RWPE1 (cell line): Measurements from ENCODE around the gene B4GALT1.
"Not testable (repeated sequence)": the region's sequence is repeated elsewhere in the genome, so short reads cannot be mapped to it uniquely, and the experiment has no call there.

Experiments used
- CTCF ChIA-PET: fragments of 350-600 bp; sonication (Branson Sonifier 250); formaldehyde crosslinking; extraction: SDS; loops from one replicate; lab custom pipeline; 2021; lab: Yijun Ruan, JAX
- POLR2A ChIA-PET: fragments of 400-600 bp; formaldehyde crosslinking; extraction: SDS; loops from one replicate; lab custom pipeline; 2020; ENCODE audit warnings: antibody characterized with exemption; ENCODE audit not compliant: low non-redundant PET; lab: Yijun Ruan, JAX
- DNase-seq: peaks from one replicate; pipeline ENCODE4 v3.0.0; 2012; ENCODE audit warnings: low spot score
- H3K27ac ChIP-seq: fragments of 450-650 bp; 2 replicates; pipeline ENCODE4 v1.5.1; 2017
- TF ChIP-seq, protein P1 (sequence below): fragments of 450-650 bp; conservative IDR thresholded peaks from 2 replicates; pipeline ENCODE4 v1.5.1; 2017; ENCODE audit warnings: low read depth, mild to moderate bottlenecking

Gene B4GALT1

DNA sequence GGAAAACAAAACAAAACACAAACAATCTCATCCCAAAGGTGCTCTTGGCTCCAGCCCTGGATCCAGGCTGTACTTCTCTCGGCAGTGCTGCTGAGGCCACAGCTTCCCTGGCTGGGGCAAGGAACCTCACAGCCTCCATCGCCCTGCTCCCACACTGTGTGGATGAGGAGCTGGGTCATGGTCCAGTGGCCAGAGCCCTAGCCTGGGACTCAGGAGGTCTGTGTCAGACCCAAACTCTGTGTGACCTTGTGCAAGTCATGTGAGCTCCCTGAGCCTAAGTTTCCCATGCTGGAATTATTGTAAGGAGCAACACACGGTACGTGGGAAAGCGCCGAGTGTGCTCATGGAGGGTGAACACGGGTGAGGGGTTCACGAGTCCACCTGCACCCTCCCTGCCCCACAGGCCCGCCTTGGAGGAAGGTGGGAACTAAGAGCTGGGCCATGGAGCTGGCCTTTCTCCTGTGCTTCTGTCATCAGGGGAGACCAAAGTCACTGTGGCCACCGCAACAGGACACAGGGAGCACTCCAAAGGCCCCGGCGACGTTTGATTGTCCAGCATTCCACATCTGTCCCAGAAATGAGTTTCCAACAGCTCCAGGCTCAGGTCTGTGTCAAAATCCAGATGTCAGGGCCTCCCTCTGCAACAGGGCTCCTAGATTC, 64.5 kb downstream of the B4GALT1 start:
- TF ChIP-seq, protein P1, sequence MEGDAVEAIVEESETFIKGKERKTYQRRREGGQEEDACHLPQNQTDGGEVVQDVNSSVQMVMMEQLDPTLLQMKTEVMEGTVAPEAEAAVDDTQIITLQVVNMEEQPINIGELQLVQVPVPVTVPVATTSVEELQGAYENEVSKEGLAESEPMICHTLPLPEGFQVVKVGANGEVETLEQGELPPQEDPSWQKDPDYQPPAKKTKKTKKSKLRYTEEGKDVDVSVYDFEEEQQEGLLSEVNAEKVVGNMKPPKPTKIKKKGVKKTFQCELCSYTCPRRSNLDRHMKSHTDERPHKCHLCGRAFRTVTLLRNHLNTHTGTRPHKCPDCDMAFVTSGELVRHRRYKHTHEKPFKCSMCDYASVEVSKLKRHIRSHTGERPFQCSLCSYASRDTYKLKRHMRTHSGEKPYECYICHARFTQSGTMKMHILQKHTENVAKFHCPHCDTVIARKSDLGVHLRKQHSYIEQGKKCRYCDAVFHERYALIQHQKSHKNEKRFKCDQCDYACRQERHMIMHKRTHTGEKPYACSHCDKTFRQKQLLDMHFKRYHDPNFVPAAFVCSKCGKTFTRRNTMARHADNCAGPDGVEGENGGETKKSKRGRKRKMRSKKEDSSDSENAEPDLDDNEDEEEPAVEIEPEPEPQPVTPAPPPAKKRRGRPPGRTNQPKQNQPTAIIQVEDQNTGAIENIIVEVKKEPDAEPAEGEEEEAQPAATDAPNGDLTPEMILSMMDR = no peak
- peak overlapping the region; percentile 83 for H3K27ac ChIP-seq
- POLR2A ChIA-PET = no interaction called here
- CTCF ChIA-PET = no interaction called here
- DNase-seq = no peak

DNA sequence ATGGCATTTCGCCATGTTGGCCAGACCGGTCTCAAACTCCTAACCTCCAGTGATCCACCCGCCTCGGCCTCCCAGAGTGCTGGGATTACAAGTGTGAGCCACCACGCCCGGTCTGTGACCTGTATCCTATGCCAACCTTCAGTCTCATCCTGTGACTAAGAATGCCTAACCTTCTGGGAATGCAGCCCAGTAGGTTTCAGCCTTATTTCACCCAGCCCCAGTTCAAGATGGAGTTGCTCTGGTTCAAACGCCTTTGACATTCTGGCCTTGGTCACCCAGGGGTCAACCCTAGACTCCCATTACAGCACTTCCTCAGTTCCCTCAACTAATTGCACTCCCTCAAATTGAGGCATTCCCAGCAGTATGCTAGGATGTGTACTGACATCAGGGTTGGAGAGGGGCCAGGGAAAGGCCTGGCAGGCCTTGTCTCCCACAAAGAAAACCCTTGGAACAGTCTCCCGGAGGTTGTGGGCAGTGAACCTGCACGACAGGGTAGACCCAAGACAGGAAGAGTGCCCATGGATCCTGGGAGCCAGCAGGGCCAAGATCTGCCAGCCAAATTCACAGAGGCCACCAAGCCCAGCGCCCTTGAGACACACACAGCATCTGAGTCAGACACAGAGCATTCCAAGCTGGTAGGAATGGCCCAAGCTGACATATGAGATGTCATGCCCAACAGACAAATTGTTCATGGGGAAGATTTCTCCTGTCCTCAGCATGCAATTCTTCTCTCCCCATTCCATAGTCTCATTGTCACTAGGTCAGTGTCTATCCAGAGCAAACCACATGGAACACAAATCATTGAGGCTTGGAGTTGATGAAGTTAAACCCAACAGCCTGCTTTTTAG, 65.8 kb downstream of the B4GALT1 start:
- ChIA-PET POLR2A (no interaction called here), CTCF (interaction anchor here (0.7 kb wide), 1 partner anchor 295 kb away, joined by 3 read pairs; no protein-coding TSS in a partner anchor)
- peak; percentile 50 for DNase-seq
- TF ChIP-seq, protein P1 = no peak
- H3K27ac ChIP-seq = peak overlapping the region; percentile 83

DNA sequence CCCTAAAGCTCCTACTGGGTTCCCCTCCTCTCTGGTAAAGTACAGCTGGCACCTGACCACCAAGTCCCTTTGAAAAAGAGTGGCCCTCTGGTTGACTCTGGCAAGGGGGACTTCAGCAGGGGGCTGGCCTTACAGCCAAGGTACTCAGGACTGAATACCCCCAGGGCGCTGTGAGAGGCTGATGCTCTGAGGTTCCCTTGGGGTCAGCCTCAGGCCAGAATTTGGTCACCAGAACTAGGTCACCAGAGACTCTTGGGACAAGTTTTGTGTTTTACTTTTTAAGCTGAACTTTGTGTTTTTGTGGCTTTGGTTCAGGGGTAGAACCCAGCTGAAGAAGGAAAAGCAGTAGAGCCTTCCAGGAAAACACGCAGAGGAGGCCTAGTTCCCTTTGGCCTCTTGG, 67.4 kb downstream of the B4GALT1 start:
- H3K27ac ChIP-seq = no peak overlapping the region
- CTCF ChIA-PET = no interaction called here
- POLR2A ChIA-PET = no interaction called here
- TF ChIP-seq, protein P1 = no peak
- DNase-seq = no peak

DNA sequence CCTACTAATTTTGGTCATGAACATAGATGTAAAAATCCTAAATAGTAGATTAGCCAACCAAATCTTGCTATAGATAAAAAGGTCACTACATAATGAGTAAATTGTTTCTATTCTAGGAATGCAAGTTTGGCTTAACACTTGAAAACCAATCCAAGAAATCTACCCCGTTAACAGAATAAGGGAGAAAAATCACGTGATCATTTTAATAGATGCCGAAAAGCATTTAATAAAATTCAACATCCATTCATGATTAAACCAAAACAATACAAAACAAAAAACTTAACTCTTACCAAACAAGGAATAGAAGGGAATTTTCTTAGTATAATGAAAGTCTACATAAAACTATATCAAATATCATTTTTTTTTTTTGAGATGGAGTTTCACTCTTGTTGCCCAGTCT, 69.9 kb downstream of the B4GALT1 start:
- POLR2A ChIA-PET = no interaction called here
- DNase-seq = no peak

DNA sequence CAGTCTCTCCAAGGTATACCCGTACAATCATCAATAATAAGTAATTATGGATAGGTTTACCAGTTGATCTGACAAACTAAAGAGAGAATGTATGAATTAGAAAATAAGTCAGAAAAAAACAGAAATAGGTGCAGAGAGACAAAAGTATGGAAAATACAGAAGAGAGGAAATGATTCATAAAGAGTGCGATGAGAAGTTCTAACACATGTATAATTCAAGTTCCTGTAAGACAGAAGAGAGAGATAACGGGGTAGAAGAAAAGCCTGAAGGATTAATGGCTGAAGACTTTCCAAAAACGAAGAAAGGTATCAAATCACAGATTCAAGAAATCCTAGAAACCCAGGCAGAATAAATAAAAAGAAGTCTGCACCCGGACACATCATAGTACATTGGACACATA, 74.5 kb downstream of the B4GALT1 start:
- H3K27ac ChIP-seq = no peak overlapping the region
- TF ChIP-seq, protein P1 = no peak
- no peak for DNase-seq
- CTCF ChIA-PET = no interaction called here
- POLR2A ChIA-PET = no interaction called here

More for the DNA sequence above, 69.9 kb downstream of the B4GALT1 start:
- TF ChIP-seq, protein P1 = no peak
- CTCF ChIA-PET = no interaction called here
- no peak overlapping the region for H3K27ac ChIP-seq

DNA sequence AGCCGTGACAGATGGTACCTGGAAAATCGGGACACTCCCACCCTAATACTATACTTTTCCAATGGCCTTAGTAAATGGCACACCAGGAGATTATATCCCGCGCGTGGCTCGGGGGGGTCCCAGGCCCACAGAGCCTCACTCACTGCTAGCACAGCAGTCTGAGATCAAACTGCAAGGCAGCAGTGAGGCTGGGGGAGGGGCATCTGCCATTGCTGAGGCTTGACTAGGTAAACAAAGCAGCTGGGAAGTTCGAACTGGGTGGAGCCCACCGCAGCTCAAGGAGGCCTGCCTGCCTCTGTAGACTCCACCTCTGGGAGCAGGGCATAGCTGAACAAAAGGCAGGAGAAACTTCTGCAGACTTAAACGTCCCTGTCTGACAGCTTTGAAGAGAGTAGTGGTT, 81.5 kb downstream of the B4GALT1 start:
- DNase-seq, H3K27ac ChIP-seq, POLR2A ChIA-PET: not testable (repeated sequence)
- CTCF ChIA-PET = interaction anchor here (0.6 kb wide), 1 partner anchor 126 kb away, joined by 3 read pairs; no protein-coding TSS in a partner anchor
